HG03575 (cell line): ENCODE measurements around the gene DNPEP.

Experiments used
- ATAC-seq: cut with Tn5 transposase; IDR thresholded peaks from one replicate; pipeline ENCODE4 v1.9.1; 2021; ENCODE audit not compliant: unreplicated experiment, insufficient number of reproducible peaks, low FRiP score; ENCODE audit errors: extremely low read depth

The DNPEP gene

GRCh38 chr2:219325657-219326315, 61.9 kb downstream of the DNPEP start:
- ATAC-seq, result no peak

DNA sequence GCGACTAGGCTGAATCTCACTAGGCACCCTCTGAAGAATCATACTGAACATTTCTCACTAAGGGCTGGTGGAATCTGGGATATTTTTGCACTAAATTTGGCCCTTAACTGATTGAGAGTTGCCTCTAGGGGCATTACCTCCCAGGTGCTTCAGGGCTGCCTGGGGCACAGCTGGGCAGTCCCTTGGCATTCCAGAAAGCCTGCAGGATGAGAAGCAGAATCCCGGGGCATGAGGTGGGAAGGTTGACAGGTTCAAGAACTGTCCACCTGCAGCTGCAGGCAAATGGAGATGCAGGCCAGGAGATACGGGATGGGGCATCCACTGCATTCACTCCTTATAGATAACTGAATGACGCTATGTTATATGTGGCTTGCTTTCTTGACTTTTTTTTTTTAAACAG, 62.6 kb downstream of the DNPEP start:
- ATAC-seq, result no peak

- ATAC-seq, result no peak
These were observed 64.3 kb downstream of the DNPEP start for GRCh38 chr2:219323434-219323833.
